Measurements from ENCODE around the gene CTU2. TPM values are rescaled to one million over a fixed set of nuclear protein-coding genes. Genes with fewer than 3 reads are reported as not detected.
A peak's percentile ranks its signal among the peaks of the same experiment; 100 is the strongest.

Gene CTU2
- total and polyA plus RNA-seq, 2 donors from 2014 or later = 11.1 to 18.8 TPM

DNA sequence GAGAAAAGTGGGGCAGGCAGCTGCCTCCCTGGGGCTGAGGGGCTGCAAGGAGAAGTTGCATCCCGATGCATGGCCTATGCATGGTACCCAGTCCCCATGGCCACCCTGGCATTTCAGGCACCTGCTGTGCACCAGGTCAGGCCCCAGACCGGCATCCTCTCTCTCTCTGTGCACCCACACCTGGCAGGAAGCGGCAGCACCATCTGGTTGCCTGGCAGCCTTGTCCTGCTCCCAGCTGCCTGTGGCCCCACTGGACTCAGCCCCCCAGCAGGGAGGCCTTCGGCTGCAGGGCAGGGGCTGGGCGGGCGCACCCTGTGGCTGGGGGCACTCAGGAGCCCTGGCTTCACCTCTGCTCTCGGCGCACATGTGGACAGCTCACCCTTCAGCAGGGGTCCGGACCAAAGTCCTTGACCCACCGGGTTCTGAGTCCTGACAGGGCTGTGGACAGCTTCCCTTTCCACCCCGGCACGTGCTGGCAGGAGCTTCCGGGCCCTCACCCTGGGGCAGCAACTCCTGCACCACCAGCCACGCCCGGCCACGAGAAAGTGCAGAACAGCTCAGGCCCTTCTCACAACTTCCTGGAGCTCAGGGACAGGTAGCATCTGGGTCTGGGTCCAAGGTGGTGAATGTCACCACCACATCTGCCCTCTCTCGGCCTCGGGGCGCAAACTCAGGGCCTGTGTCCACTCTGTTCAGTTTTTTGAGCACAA, 36.7 kb downstream of the CTU2 start:
- peaks cover 0 to 21% (median 6%) of the 10 kb centered on the region in 3 donors for H3K4me1 ChIP-seq (ENCODE audit: control insufficient read depth in 2 of 3, insufficient read depth in 2 of 3, low read depth in 1 of 3, low read length in 3 of 3)
- H3K9ac ChIP-seq (ENCODE audit: low read length in 3 of 3) = no peak overlapping the region

DNA sequence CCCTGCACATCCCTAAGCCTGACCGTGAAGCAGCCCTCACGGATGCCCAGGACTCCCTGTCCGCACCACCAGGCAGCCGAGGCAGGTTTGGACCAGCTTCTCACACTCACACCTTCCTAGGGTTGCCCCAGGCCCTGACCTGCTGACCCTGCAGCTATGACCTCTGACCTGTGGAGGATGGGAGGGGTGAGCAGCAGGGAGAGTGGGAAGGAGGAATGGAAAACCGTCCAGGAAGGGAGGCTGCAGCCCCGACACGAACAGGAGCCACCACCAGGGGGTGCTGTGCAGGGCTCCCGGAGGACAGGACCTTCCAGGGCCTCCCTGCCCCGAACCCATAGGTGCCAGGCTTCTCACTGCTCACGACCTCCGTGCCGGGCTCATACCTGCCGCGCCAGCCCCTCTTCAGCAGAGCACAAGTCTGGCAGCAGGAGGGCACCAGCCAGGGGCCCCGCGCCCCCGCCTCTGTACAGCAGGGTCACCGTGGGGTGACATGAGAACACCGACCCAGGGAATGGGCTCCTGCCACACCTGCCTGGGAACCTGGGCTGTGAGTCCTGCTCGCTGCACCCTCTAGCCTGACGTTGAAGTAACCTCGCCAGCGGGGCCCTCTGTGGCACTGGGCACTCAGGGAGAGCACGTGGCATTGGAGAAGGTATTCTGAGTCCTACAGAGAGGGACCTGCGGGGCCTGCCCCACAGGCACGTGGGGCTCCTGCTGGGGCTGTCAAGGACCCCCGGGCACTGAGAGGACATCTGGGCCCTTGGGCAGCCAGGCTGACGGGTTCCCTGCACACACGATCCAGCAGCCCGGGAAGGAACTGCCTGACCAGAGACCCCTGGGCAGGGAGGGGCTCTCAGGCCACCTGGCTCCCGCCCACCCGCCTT, 37.6 kb downstream of the CTU2 start:
- Histone ChIP-seq H3K36me3 (ENCODE audit: control insufficient read depth in 2 of 3, insufficient read depth in 3 of 3, low read length in 3 of 3) (no peaks in the 10 kb centered on the region), H3K9ac (ENCODE audit: low read length in 3 of 3) (no peak overlapping the region), H3K27ac (ENCODE audit: low read depth in 2 of 2, low read length in 2 of 2) (no peak overlapping the region), H3K4me3 (ENCODE audit: low read length in 3 of 3) (no peak overlapping the region), H3K9me3 (ENCODE audit: control insufficient read depth in 2 of 3, insufficient read depth in 1 of 3, low read length in 3 of 3) (no peaks in the 10 kb centered on the region), H3K27me3 (ENCODE audit: control insufficient read depth, insufficient read depth, low read length) (no peaks in the 10 kb centered on the region), H3K4me1 (ENCODE audit: control insufficient read depth in 2 of 3, insufficient read depth in 2 of 3, low read depth in 1 of 3, low read length in 3 of 3) (peaks cover 0 to 14% (median 6%) of the 10 kb centered on the region in 3 donors)
- DNase-seq (peak in 4 of 5 donors; percentile 68 to 90 (median 78)), FAIRE-seq (no peak)
- intact Hi-C loops (cut with DNase I) = no loop called here
- TF ChIP-seq, protein P1, sequence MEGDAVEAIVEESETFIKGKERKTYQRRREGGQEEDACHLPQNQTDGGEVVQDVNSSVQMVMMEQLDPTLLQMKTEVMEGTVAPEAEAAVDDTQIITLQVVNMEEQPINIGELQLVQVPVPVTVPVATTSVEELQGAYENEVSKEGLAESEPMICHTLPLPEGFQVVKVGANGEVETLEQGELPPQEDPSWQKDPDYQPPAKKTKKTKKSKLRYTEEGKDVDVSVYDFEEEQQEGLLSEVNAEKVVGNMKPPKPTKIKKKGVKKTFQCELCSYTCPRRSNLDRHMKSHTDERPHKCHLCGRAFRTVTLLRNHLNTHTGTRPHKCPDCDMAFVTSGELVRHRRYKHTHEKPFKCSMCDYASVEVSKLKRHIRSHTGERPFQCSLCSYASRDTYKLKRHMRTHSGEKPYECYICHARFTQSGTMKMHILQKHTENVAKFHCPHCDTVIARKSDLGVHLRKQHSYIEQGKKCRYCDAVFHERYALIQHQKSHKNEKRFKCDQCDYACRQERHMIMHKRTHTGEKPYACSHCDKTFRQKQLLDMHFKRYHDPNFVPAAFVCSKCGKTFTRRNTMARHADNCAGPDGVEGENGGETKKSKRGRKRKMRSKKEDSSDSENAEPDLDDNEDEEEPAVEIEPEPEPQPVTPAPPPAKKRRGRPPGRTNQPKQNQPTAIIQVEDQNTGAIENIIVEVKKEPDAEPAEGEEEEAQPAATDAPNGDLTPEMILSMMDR (IDR thresholded peaks at IDR 0.05; ENCODE audit: borderline replicate concordance, extremely low read depth, insufficient read depth) = peak; percentile 68

More for the DNA sequence above, 36.7 kb downstream of the CTU2 start:
- TF ChIP-seq, protein P1 (IDR thresholded peaks at IDR 0.05; ENCODE audit: borderline replicate concordance, extremely low read depth, insufficient read depth) = no peak
- no peak for DNase-seq
- Histone ChIP-seq H3K9me3 (ENCODE audit: control insufficient read depth in 2 of 3, insufficient read depth in 1 of 3, low read length in 3 of 3) (no peaks in the 10 kb centered on the region), H3K27ac (ENCODE audit: low read depth in 2 of 2, low read length in 2 of 2) (no peak overlapping the region), H3K36me3 (ENCODE audit: control insufficient read depth in 2 of 3, insufficient read depth in 3 of 3, low read length in 3 of 3) (no peaks in the 10 kb centered on the region), H3K4me3 (ENCODE audit: low read length in 3 of 3) (no peak overlapping the region), H3K27me3 (ENCODE audit: control insufficient read depth, insufficient read depth, low read length) (no peaks in the 10 kb centered on the region)
- intact Hi-C loops (cut with DNase I) = no loop called here
- no peak for FAIRE-seq

DNA sequence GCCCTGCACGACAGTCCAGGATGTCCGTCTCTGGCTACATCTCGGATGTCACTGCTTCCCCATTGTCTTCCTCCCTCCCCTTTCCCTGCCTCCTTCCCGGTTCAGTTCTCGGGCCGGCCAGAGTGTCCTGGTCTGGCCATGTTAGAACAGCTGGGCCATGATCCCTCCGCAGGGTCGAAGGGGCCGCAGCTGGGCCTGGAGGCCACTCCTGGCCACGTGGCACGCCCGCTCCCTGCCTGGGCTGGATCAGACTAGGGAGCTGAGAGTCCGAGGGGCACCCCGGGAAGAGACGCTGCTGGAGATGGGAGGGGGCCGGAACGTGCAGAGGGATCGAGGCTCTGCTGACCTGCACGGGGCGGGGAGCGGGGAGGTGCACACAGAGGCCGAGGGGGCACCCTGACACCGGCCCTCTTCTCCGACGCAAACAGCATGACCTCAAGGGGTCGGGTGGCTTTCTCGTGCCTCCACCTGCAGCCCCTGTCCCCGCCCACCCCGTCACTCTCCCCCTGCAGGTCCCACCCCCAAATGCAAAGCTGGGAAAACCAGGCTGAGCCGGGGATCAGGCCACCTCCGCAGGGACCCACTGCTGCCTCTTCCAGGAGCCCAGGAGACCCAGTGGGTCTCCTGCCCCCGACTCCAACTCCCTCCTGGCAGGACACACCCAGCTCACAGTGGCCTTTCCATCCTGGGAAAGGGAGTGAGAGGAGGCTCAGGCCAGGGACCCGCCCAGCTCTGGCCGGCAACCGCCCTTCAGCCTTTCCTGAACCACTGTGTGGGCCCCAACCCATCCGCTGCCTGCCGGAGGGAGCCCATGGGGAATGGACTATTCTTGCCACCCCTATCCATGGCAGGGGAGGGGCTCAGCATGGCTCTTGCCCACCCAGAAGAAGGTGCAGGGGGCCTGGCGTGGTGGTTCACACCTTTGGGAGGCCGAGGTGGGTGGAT, 38.5 kb downstream of the CTU2 start:
- no peak overlapping the region for H3K4me3 ChIP-seq (ENCODE audit: low read length in 3 of 3)
- H3K9ac ChIP-seq (ENCODE audit: low read length in 3 of 3) = no peak overlapping the region
- DNase-seq (peak in 1 of 5 donors; percentile 37), FAIRE-seq (no peak)
- H3K4me1 ChIP-seq (ENCODE audit: control insufficient read depth in 2 of 3, insufficient read depth in 2 of 3, low read depth in 1 of 3, low read length in 3 of 3) = peaks cover 0 to 14% (median 6%) of the 10 kb centered on the region in 3 donors
- H3K9me3 ChIP-seq (ENCODE audit: control insufficient read depth in 2 of 3, insufficient read depth in 1 of 3, low read length in 3 of 3) = no peaks in the 10 kb centered on the region
- no peaks in the 10 kb centered on the region for H3K36me3 ChIP-seq (ENCODE audit: control insufficient read depth in 2 of 3, insufficient read depth in 3 of 3, low read length in 3 of 3)
- no peak overlapping the region for H3K27ac ChIP-seq (ENCODE audit: low read depth in 2 of 2, low read length in 2 of 2)
- TF ChIP-seq, protein P1 (IDR thresholded peaks at IDR 0.05; ENCODE audit: borderline replicate concordance, extremely low read depth, insufficient read depth) = no peak
- intact Hi-C loops (cut with DNase I) = no loop called here
- no peaks in the 10 kb centered on the region for H3K27me3 ChIP-seq (ENCODE audit: control insufficient read depth, insufficient read depth, low read length)

Data from kidney (tissue), 14 donors.